RCC 7860 (cell line): ENCODE measurements around the gene ZNF581.

Source experiments
- DNase-seq: peaks from one replicate; pipeline ENCODE4 v3.0.0-alpha.2; 2015; ENCODE audit warnings: low spot score
- FAIRE-seq: peaks from 2 replicates; lab custom pipeline; 2012; peaks lifted over from hg19 to GRCh38; lab: Jason Lieb, UNC

ZNF581 gene

GRCh38 chr19:55691561-55692481 lies 48.4 kb downstream of the ZNF581 start:
- DNase-seq (no peak), FAIRE-seq (no peak)

DNA sequence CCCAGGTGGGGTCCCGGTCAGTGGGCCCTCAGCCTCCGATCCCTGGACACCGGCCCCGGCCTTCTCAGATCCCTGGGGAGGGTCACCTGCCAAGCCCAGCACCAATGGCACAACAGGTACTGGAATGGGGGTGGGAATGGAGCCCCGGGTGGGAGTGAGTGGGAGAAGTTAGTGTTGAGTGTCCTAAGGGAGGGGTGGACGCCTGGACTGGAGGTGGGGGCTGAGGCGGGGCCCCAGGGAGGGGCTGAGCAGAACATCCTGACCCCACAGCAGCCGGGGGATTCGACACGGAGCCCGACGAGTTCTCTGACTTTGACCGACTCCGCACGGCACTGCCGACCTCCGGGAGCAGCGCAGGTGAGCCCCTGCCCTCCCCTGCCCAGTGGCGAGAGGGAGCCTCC lies 49.2 kb downstream of the ZNF581 start:
- DNase-seq (no peak), FAIRE-seq (no peak)

- DNase-seq, result no peak
- no peak for FAIRE-seq
These were observed 50.0 kb downstream of the ZNF581 start for GRCh38 chr19:55693336-55693974.

- DNase-seq (no peak), FAIRE-seq (no peak)
These were observed 50.8 kb downstream of the ZNF581 start for GRCh38 chr19:55694241-55694655.

GRCh38 chr19:55694656-55695491 lies 51.4 kb downstream of the ZNF581 start:
- FAIRE-seq (no peak), DNase-seq (no peak)
